ENCODE results near the gene PNPLA2. TPM values are rescaled to one million over a fixed set of nuclear protein-coding genes. Genes with fewer than 3 reads are reported as not detected.
A peak's percentile ranks its signal among the peaks of the same experiment; 100 is the strongest.

The PNPLA2 gene
- total and polyA plus RNA-seq, 4 experiments from 2014 or later, result 12.2 to 201 (median 118) TPM

DNA sequence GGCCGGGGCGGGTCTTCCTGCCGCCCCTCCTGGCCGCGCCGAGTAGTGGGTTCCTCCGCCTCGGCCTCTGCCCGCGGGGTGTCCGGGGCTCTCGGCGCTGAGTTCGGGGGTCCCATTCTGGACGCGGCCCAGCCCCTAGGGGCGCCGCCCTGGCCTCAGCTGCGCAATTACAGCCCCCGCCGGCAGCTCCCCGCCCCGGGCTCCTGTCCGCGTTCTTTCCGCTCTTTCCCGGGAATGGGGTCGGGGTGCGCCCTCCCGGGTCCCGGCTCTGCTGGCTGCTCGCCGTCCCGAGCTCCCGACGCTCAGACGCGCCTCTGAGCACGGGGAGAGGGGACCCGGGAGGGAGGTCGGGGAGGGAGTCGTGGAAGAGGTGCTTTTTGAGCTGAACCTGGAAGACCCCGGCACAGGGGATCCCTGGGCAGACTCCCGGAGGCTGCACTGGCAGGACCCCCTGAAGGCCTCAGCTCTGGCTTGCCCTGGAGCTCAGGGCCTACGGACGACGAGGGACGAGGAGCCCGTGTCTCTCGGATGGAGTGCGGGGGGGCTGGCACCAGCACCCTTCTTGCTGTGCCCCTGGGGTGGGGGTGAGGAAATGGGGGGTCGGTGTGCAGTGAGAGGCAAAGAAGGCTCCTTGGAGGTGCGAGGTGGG lies 24.5 kb downstream of the PNPLA2 start:
- no peak for DNase-seq

GRCh38 chr11:843818-844692 lies 25.3 kb downstream of the PNPLA2 start:
- H3K27ac Mint-ChIP-seq, result peak overlapping the region in 2 of 7 donors; percentile 35 to 54
- H3K9me3 Mint-ChIP-seq, result peaks cover 0 to 1% (median 0%) of the 10 kb centered on the region in 8 donors
- no peak overlapping the region for H3K27ac ChIP-seq (ENCODE audit: low read depth, low read length)
- peaks cover 39% of the 10 kb centered on the region for H3K4me1 ChIP-seq (ENCODE audit: insufficient read depth, low read length)
- no peak overlapping the region for H3K4me3 ChIP-seq (ENCODE audit: low read length in 2 of 2)
- peaks cover 0 to 9% of the 10 kb centered on the region in 2 donors for H3K36me3 Mint-ChIP-seq
- CTCF ChIA-PET (ENCODE audit: partially characterized antibody), result no interaction called here
- no peak for DNase-seq
- no peaks in the 10 kb centered on the region for H3K9me3 ChIP-seq (ENCODE audit: control insufficient read depth in 1 of 2, low read length in 2 of 2)
- H3K36me3 ChIP-seq (ENCODE audit: insufficient read depth, low read length), result peaks cover 10% of the 10 kb centered on the region
- POLR2A ChIA-PET (ENCODE audit: partially characterized antibody), result interaction anchor here (1.2 to 5.2 kb wide), 7 partner anchors 12 to 268 kb away, joined by 4 to 67 read pairs (median 8); partner anchors contain the start of genes CD151, CHID1, PHRF1 and PNPLA2
- peak overlapping the region in 7 of 8 donors; percentile 62 to 78 (median 76) for H3K4me3 Mint-ChIP-seq
- peaks cover 8% of the 10 kb centered on the region for H3K27me3 ChIP-seq (ENCODE audit: insufficient read depth, low read length)
- peaks cover 2 to 4% of the 10 kb centered on the region in 2 donors for H3K27me3 Mint-ChIP-seq
- intact Hi-C loops (cut with micrococcal nuclease), result loop anchor here (2.0 kb wide), 1 partner anchor 83 kb away; no protein-coding TSS in a partner anchor
- H3K4me1 Mint-ChIP-seq, result peaks cover 6 to 39% (median 20%) of the 10 kb centered on the region in 4 donors

More for the DNA sequence above, 24.5 kb downstream of the PNPLA2 start:
- H3K27ac Mint-ChIP-seq, result peak overlapping the region in 4 of 7 donors; percentile 35 to 80 (median 48)
- H3K4me3 Mint-ChIP-seq, result peak overlapping the region; percentile 62 to 78 (median 75)
- peaks cover 13% of the 10 kb centered on the region for H3K36me3 ChIP-seq (ENCODE audit: insufficient read depth, low read length)
- H3K4me3 ChIP-seq (ENCODE audit: low read length in 2 of 2), result peak overlapping the region; percentile 6 to 97
- H3K27ac ChIP-seq (ENCODE audit: low read depth, low read length), result no peak overlapping the region
- no peaks in the 10 kb centered on the region for H3K27me3 ChIP-seq (ENCODE audit: insufficient read depth, low read length)
- peaks cover 0 to 1% (median 0%) of the 10 kb centered on the region in 8 donors for H3K9me3 Mint-ChIP-seq
- H3K4me1 Mint-ChIP-seq, result peaks cover 4 to 35% (median 15%) of the 10 kb centered on the region in 4 donors
- peaks cover 0 to 2% of the 10 kb centered on the region in 2 donors for H3K27me3 Mint-ChIP-seq
- H3K36me3 Mint-ChIP-seq, result peaks cover 0 to 14% of the 10 kb centered on the region in 2 donors
- CTCF ChIA-PET (ENCODE audit: partially characterized antibody), result interaction anchor here (0.9 kb wide), 1 partner anchor 732 kb away, joined by 3 read pairs; no protein-coding TSS in a partner anchor
- POLR2A ChIA-PET (ENCODE audit: partially characterized antibody), result interaction anchor here (0.5 to 5.2 kb wide), 15 partner anchors 11 to 555 kb away, joined by 3 to 67 read pairs (median 4); partner anchors contain the start of genes CD151, CHID1, PHRF1 and PNPLA2
- peaks cover 31% of the 10 kb centered on the region for H3K4me1 ChIP-seq (ENCODE audit: insufficient read depth, low read length)
- intact Hi-C loops (cut with micrococcal nuclease), result loop anchor here (2.0 kb wide), 1 partner anchor 84 kb away; no protein-coding TSS in a partner anchor
- H3K9me3 ChIP-seq (ENCODE audit: control insufficient read depth in 1 of 2, low read length in 2 of 2), result no peaks in the 10 kb centered on the region

- peaks cover 6 to 38% (median 21%) of the 10 kb centered on the region in 4 donors for H3K4me1 Mint-ChIP-seq
- no peak for DNase-seq
- Histone ChIP-seq H3K9me3 (ENCODE audit: control insufficient read depth in 1 of 2, low read length in 2 of 2) (no peaks in the 10 kb centered on the region), H3K27me3 (ENCODE audit: insufficient read depth, low read length) (peaks cover 10% of the 10 kb centered on the region), H3K4me3 (ENCODE audit: low read length in 2 of 2) (no peak overlapping the region), H3K36me3 (ENCODE audit: insufficient read depth, low read length) (peaks cover 1% of the 10 kb centered on the region), H3K27ac (ENCODE audit: low read depth, low read length) (no peak overlapping the region), H3K4me1 (ENCODE audit: insufficient read depth, low read length) (peaks cover 39% of the 10 kb centered on the region)
- intact Hi-C loops (cut with micrococcal nuclease), result no loop called here
- ChIA-PET POLR2A (ENCODE audit: partially characterized antibody) (interaction anchor here (3.1 to 5.2 kb wide), 3 partner anchors 13 to 66 kb away, joined by 8 to 67 read pairs (median 57); partner anchors contain the start of genes CD151, CHID1 and PNPLA2), CTCF (ENCODE audit: partially characterized antibody) (no interaction called here)
- peaks cover 0 to 6% of the 10 kb centered on the region in 2 donors for H3K36me3 Mint-ChIP-seq
- peaks cover 2 to 4% of the 10 kb centered on the region in 2 donors for H3K27me3 Mint-ChIP-seq
- peak overlapping the region in 1 of 8 donors; percentile 46 for H3K4me3 Mint-ChIP-seq
- H3K9me3 Mint-ChIP-seq, result peaks cover 0 to 1% (median 0%) of the 10 kb centered on the region in 8 donors
- H3K27ac Mint-ChIP-seq, result peak overlapping the region in 1 of 7 donors; percentile 21
These were observed 26.3 kb downstream of the PNPLA2 start for GRCh38 chr11:844693-845644.

GRCh38 chr11:845872-846495 lies 27.3 kb downstream of the PNPLA2 start:
- no peak for DNase-seq
- peaks cover 0 to 3% of the 10 kb centered on the region in 2 donors for H3K36me3 Mint-ChIP-seq
- peaks cover 10% of the 10 kb centered on the region for H3K27me3 ChIP-seq (ENCODE audit: insufficient read depth, low read length)
- no peaks in the 10 kb centered on the region for H3K9me3 Mint-ChIP-seq
- no peaks in the 10 kb centered on the region for H3K9me3 ChIP-seq (ENCODE audit: control insufficient read depth in 1 of 2, low read length in 2 of 2)
- H3K27me3 Mint-ChIP-seq, result peaks cover 2 to 4% of the 10 kb centered on the region in 2 donors
- H3K36me3 ChIP-seq (ENCODE audit: insufficient read depth, low read length), result no peaks in the 10 kb centered on the region
- ChIA-PET POLR2A (ENCODE audit: partially characterized antibody) (interaction anchor here (1.2 kb wide), 1 partner anchor 26 kb away, joined by 5 read pairs; no protein-coding TSS in a partner anchor), CTCF (ENCODE audit: partially characterized antibody) (interaction anchor here (4.1 kb wide), 1 partner anchor 205 kb away, joined by 35 read pairs; no protein-coding TSS in a partner anchor)
- peak overlapping the region in 1 of 7 donors; percentile 32 for H3K27ac Mint-ChIP-seq
- H3K4me3 Mint-ChIP-seq, result peak overlapping the region in 1 of 8 donors; percentile 35
- intact Hi-C loops (cut with micrococcal nuclease), result no loop called here
- no peak overlapping the region for H3K4me3 ChIP-seq (ENCODE audit: low read length in 2 of 2)
- peaks cover 28% of the 10 kb centered on the region for H3K4me1 ChIP-seq (ENCODE audit: insufficient read depth, low read length)
- H3K27ac ChIP-seq (ENCODE audit: low read depth, low read length), result no peak overlapping the region
- peaks cover 4 to 28% (median 12%) of the 10 kb centered on the region in 4 donors for H3K4me1 Mint-ChIP-seq

DNA sequence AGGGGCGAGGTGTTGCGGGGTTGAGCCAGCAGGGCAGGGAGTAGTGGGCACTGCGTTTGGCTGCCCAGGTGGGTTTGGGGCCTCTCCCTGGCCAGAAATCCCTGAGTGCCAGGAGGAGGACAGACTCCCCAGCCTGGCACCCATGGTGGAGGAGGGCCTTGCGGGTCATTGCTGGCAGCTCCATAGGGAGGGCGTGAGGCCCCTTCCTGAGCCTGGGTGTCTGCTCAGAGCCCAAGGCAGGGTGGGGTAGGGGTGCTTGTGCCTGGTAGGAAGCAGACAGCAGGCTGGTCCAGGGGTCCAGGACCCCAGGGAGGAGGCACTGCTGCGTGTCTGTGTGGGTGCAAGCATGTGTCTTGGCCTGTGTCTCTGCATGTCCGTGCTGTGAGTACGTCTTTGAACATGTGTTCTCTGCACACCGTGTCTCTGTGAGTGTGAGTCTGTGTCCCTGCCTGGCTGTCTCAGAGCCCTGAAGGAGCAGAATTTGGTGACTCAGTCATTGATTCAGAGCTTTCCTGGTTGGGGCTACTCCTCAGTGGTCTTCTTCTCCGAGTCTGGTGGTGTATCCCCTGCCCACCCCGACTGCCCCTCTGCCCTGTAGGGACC lies 27.9 kb downstream of the PNPLA2 start:
- no peaks in the 10 kb centered on the region for H3K9me3 Mint-ChIP-seq
- Histone ChIP-seq H3K9me3 (ENCODE audit: control insufficient read depth in 1 of 2, low read length in 2 of 2) (no peaks in the 10 kb centered on the region), H3K4me1 (ENCODE audit: insufficient read depth, low read length) (peaks cover 22% of the 10 kb centered on the region), H3K36me3 (ENCODE audit: insufficient read depth, low read length) (no peaks in the 10 kb centered on the region), H3K27me3 (ENCODE audit: insufficient read depth, low read length) (peaks cover 10% of the 10 kb centered on the region), H3K27ac (ENCODE audit: low read depth, low read length) (no peak overlapping the region), H3K4me3 (ENCODE audit: low read length in 2 of 2) (no peak overlapping the region)
- peaks cover 2 to 4% of the 10 kb centered on the region in 2 donors for H3K27me3 Mint-ChIP-seq
- H3K36me3 Mint-ChIP-seq, result peaks cover 0 to 3% of the 10 kb centered on the region in 2 donors
- H3K27ac Mint-ChIP-seq, result peak overlapping the region in 1 of 7 donors; percentile 32
- peaks cover 2 to 21% (median 8%) of the 10 kb centered on the region in 4 donors for H3K4me1 Mint-ChIP-seq
- intact Hi-C loops (cut with micrococcal nuclease), result no loop called here
- CTCF ChIA-PET (ENCODE audit: partially characterized antibody), result interaction anchor here (1.0 to 4.1 kb wide), 2 partner anchors 9 to 204 kb away, joined by 3 to 35 read pairs; no protein-coding TSS in a partner anchor
- peak overlapping the region in 1 of 8 donors; percentile 20 for H3K4me3 Mint-ChIP-seq
- POLR2A ChIA-PET (ENCODE audit: partially characterized antibody), result interaction anchor here (1.2 kb wide), 1 partner anchor 27 kb away, joined by 5 read pairs; no protein-coding TSS in a partner anchor
- DNase-seq, result no peak

Data from CD4-positive, alpha-beta memory T cell (primary cell).